ENCODE measurements around the gene MAP3K8. TPM values are rescaled to one million over a fixed set of nuclear protein-coding genes. Genes with fewer than 3 reads are reported as not detected.
"Not testable (repeated sequence)": the region's sequence is repeated elsewhere in the genome, so short reads cannot be mapped to it uniquely, and the experiment has no call there.

Gene MAP3K8
- total and polyA plus RNA-seq, 12 donors = 2.7 to 19.2 (median 6.9) TPM

DNA sequence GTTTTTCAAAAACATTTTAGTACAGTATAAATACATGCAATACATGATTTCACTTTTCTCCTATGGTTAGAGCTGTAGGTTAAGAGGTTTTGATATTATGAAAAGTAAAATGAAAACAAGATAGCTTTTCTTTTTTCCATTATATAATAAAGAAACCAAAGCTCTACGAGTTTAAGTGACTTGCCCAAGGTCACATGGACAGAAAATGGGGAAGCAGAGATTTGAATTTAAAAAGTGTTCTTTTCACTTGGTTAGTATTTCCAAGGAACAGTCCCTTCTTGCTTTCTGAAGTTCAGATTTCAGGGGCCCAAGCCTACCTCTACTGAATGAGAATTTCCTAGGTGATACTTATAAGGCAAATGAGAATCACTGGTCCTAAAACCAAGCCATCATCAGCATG lies 13.2 kb upstream of the MAP3K8 start:
- no peaks in the 10 kb centered on the region for H3K36me3 ChIP-seq
- intact Hi-C loops (cut with DNase I) = no loop called here
- no peaks in the 10 kb centered on the region for H3K9me3 ChIP-seq
- peaks cover 5 to 57% (median 22%) of the 10 kb centered on the region in 9 donors for H3K4me1 ChIP-seq
- ATAC-seq (no peak), DNase-seq (no peak)
- TF ChIP-seq, protein P1, sequence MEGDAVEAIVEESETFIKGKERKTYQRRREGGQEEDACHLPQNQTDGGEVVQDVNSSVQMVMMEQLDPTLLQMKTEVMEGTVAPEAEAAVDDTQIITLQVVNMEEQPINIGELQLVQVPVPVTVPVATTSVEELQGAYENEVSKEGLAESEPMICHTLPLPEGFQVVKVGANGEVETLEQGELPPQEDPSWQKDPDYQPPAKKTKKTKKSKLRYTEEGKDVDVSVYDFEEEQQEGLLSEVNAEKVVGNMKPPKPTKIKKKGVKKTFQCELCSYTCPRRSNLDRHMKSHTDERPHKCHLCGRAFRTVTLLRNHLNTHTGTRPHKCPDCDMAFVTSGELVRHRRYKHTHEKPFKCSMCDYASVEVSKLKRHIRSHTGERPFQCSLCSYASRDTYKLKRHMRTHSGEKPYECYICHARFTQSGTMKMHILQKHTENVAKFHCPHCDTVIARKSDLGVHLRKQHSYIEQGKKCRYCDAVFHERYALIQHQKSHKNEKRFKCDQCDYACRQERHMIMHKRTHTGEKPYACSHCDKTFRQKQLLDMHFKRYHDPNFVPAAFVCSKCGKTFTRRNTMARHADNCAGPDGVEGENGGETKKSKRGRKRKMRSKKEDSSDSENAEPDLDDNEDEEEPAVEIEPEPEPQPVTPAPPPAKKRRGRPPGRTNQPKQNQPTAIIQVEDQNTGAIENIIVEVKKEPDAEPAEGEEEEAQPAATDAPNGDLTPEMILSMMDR (IDR thresholded peaks at IDR 0.05) = no peak
- WGBS, 2 donors = 83 to 86% methylated on average over 1 of the region's 1 CpG
- H3K27ac ChIP-seq = no peak overlapping the region
- H3K27me3 ChIP-seq = no peaks in the 10 kb centered on the region
- no peak overlapping the region for H3K4me3 ChIP-seq

DNA sequence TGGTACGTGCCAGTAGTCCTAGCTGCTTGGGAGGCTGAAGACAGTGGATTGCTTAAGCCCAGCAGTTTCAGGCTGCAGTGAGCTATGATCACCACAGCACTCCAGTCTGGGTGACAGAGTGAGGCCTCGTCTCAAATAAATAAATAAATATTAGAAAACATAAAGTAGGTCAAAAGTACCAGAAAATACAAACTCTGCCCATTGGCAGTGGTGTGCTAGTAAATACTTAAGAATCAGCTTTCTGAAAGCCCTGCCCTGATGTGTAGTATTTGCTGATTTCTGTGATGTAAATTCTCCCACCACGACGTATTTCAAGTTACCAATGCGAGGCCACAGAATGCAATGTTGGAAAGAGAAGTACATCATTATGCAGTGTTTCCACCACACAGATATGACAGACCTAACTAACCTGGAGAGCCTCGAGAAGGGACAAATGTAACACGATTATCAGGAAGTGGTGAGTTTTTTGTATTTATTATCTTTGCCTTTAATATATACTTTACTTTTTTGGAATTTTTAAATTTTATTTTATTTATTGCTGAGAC lies 11.8 kb upstream of the MAP3K8 start:
- Histone ChIP-seq H3K9me3 (no peaks in the 10 kb centered on the region), H3K27me3 (no peaks in the 10 kb centered on the region), H3K4me3 (no peak overlapping the region), H3K27ac (peak overlapping the region in 2 of 10 donors; percentile 45 to 63), H3K36me3 (no peaks in the 10 kb centered on the region), H3K4me1 (peaks cover 5 to 61% (median 22%) of the 10 kb centered on the region in 9 donors)
- ATAC-seq (no peak), DNase-seq (no peak)
- 89% methylated on average over 7 of the region's 7 CpGs for WGBS, 2 donors
- TF ChIP-seq, protein P1 (IDR thresholded peaks at IDR 0.05) = no peak
- intact Hi-C loops (cut with DNase I) = no loop called here

DNA sequence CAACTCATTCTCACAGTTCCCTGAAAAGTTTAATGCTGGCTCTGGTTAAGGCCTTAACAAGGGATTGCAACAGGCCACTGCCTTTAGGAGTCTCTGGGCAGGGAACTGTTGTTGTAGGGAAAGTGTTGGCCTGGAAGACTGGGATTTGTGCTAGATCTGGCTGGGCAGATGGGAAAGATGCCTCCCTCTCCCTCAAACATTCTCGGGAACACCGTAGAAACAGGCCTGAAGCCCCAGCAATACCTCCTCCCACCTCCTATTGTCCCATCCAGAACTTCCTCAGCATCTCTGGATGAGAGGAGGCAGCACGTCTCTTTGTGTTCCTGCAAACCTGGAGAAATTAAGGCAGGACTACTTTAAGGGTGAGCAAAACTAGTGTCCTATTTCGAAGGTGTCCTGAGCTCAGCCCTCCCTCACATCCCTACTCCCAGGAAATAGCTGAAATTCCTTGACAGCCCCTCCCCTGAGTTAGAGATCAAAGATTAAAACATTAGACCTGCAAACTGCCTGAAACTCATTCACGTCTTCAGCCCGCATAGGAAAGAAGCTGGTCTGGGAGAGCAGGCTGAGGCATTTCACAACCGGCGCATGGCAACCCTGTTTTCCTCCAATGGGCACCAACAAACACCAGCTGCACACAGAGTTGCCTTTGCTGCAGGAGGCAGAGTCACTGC lies 10.9 kb upstream of the MAP3K8 start:
- intact Hi-C loops (cut with DNase I) = no loop called here

DNA sequence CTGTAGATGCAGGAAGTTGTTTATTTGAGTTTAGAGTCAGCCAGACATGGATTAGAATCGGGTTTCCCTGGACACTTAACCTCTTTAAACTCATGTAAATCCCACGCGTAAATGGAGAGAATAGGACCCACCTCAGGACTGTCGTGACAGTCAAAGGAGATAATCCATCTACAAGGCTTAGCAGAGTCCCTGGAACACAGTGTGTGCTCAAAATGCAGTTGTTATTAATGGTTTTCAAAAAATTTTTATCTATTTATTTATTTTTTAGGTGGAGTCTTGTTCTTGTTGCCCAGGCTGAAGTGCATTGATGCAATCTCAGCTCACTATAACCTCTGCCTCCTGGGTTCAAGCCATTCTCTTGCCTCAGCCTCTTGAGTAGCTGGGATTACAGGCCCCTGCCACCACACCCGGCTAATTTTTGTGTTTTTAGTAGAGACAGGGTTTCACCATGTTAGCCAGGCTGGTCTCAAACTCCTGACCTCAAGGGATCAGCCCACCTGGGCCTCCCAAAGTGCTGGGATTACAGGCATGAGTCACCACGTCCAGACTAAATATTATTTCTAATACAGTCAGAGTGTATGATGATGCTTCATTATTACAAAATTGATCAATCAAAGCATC lies 10.2 kb upstream of the MAP3K8 start:
- H3K9me3 ChIP-seq; ATAC-seq; H3K36me3 ChIP-seq; DNase-seq; H3K4me3 ChIP-seq; H3K27me3 ChIP-seq; intact Hi-C loops (cut with DNase I): not testable (repeated sequence)
- Histone ChIP-seq H3K4me1 (peaks cover 5 to 57% (median 19%) of the 10 kb centered on the region in 9 donors), H3K27ac (peak overlapping the region; percentile 32 to 78 (median 49))
- 60 to 75% methylated on average over 6 of the region's 6 CpGs for WGBS, 2 donors

More for the DNA sequence above, 10.9 kb upstream of the MAP3K8 start:
- Histone ChIP-seq H3K36me3 (no peaks in the 10 kb centered on the region), H3K4me1 (peaks cover 5 to 60% (median 25%) of the 10 kb centered on the region in 9 donors), H3K4me3 (no peak overlapping the region), H3K27ac (peak overlapping the region; percentile 35 to 78 (median 49)), H3K27me3 (no peaks in the 10 kb centered on the region), H3K9me3 (no peaks in the 10 kb centered on the region)
- 42 to 53% methylated on average over 8 of the region's 8 CpGs for WGBS, 2 donors
- TF ChIP-seq, protein P1 (IDR thresholded peaks at IDR 0.05) = no peak
- ATAC-seq (peak in 7 of 8 donors; percentile 45 to 79 (median 71)), DNase-seq (peak in 1 of 2 donors; percentile 48)

All from heart right ventricle (tissue), 16 donors.